ENCODE results near the gene HSD17B1. TPM values are rescaled to one million over a fixed set of nuclear protein-coding genes. Genes with fewer than 3 reads are reported as not detected.
A peak's percentile ranks its signal among the peaks of the same experiment; 100 is the strongest.

HSD17B1 gene
- total and polyA plus RNA-seq, 2 of the 13 experiments (the other 11 are each of a cell fraction or from before 2014, with no cell fraction given) = 0.54 to 0.93 TPM

GRCh38 chr17:42554250-42555121, 1.8 kb downstream of the HSD17B1 start (continued):
- TF ChIP-seq, protein P1, sequence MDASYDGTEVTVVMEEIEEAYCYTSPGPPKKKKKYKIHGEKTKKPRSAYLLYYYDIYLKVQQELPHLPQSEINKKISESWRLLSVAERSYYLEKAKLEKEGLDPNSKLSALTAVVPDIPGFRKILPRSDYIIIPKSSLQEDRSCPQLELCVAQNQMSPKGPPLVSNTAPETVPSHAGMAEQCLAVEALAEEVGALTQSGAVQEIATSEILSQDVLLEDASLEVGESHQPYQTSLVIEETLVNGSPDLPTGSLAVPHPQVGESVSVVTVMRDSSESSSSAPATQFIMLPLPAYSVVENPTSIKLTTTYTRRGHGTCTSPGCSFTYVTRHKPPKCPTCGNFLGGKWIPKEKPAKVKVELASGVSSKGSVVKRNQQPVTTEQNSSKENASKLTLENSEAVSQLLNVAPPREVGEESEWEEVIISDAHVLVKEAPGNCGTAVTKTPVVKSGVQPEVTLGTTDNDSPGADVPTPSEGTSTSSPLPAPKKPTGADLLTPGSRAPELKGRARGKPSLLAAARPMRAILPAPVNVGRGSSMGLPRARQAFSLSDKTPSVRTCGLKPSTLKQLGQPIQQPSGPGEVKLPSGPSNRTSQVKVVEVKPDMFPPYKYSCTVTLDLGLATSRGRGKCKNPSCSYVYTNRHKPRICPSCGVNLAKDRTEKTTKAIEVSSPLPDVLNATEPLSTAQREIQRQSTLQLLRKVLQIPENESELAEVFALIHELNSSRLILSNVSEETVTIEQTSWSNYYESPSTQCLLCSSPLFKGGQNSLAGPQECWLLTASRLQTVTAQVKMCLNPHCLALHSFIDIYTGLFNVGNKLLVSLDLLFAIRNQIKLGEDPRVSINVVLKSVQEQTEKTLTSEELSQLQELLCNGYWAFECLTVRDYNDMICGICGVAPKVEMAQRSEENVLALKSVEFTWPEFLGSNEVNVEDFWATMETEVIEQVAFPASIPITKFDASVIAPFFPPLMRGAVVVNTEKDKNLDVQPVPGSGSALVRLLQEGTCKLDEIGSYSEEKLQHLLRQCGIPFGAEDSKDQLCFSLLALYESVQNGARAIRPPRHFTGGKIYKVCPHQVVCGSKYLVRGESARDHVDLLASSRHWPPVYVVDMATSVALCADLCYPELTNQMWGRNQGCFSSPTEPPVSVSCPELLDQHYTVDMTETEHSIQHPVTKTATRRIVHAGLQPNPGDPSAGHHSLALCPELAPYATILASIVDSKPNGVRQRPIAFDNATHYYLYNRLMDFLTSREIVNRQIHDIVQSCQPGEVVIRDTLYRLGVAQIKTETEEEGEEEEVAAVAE (CRISPR knock-in tag; IDR thresholded peaks at IDR 0.05; ENCODE audit: borderline replicate concordance) = peak; percentile 88
- TF ChIP-seq ZNF703 (CRISPR knock-in tag; IDR thresholded peaks at IDR 0.05; ENCODE audit: borderline replicate concordance) (no peak), ZBTB37 (CRISPR knock-in tag; IDR thresholded peaks at IDR 0.05) (no peak; the same call in 1 of the 2 replicates), ZNF839 (CRISPR knock-in tag; IDR thresholded peaks at IDR 0.05; ENCODE audit: borderline replicate concordance) (peak; percentile 42), ASH2L (IDR thresholded peaks at IDR 0.05; ENCODE audit: insufficient read length, low read depth, low read length) (peak; percentile 77), SNAI1 (CRISPR knock-in tag; IDR thresholded peaks at IDR 0.05; ENCODE audit: borderline replicate concordance) (peak; percentile 88; the same call in 1 of the 2 replicates), ZNF788 (CRISPR knock-in tag; IDR thresholded peaks at IDR 0.05; ENCODE audit: borderline replicate concordance) (peak; percentile 83; the same call in 1 of the 2 replicates), NCOR1 (IDR thresholded peaks at IDR 0.05; ENCODE audit: borderline replicate concordance, low read length) (no peak), ZNF18 (CRISPR knock-in tag; IDR thresholded peaks at IDR 0.05; ENCODE audit: insufficient replicate concordance) (no peak), SPEN (CRISPR knock-in tag; IDR thresholded peaks at IDR 0.05; ENCODE audit: low read depth) (peak; percentile 97), NFE2L1 (CRISPR knock-in tag; IDR thresholded peaks at IDR 0.05; ENCODE audit: borderline replicate concordance) (peak; percentile 66; the same call in 1 of the 2 replicates)
- TF ChIP-seq, protein P2, sequence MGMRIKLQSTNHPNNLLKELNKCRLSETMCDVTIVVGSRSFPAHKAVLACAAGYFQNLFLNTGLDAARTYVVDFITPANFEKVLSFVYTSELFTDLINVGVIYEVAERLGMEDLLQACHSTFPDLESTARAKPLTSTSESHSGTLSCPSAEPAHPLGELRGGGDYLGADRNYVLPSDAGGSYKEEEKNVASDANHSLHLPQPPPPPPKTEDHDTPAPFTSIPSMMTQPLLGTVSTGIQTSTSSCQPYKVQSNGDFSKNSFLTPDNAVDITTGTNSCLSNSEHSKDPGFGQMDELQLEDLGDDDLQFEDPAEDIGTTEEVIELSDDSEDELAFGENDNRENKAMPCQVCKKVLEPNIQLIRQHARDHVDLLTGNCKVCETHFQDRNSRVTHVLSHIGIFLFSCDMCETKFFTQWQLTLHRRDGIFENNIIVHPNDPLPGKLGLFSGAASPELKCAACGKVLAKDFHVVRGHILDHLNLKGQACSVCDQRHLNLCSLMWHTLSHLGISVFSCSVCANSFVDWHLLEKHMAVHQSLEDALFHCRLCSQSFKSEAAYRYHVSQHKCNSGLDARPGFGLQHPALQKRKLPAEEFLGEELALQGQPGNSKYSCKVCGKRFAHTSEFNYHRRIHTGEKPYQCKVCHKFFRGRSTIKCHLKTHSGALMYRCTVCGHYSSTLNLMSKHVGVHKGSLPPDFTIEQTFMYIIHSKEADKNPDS (CRISPR knock-in tag; IDR thresholded peaks at IDR 0.05) = peak; percentile 47; the same call in 1 of the 2 replicates
